ENCODE data around the gene CRYZL1.

DNA sequence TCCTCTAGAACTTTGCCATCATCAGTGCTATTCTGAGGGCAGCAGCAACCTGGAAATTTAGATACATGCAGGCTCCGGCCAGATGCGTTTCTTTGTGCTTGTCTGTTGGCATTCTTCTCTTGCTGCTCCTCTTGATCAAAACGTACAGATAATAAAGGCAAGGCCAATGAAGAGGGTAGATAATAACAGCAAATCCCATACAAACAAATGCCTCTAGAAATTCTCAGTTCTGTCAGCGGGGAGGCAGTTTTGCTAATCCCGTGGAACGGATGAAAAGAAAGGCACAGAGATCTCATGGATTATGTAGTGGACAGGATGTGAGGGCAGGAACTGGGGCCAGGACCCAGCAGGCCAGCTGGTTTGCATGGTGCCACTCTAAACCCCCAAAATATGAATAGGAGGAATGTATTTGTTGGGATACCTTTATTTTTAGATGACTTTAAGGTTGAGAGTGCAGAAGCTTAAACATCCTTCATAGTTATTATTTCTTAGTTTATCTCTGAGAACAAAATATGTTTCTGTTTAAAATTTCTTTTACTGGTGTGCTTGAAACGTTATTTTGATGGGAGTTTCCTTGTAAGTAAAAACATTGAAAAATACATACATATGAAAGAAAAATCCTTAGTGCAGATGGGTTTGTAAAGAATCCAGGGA is 2.2 kb upstream of the CRYZL1 start:
- TF ChIP-seq ZNF8 (CRISPR knock-in tag; IDR thresholded peaks at IDR 0.05) (no peak), PPARA (CRISPR knock-in tag; IDR thresholded peaks at IDR 0.05; ENCODE audit: borderline replicate concordance) (no peak), RARB (CRISPR knock-in tag; IDR thresholded peaks at IDR 0.05) (no peak), BACH2 (CRISPR knock-in tag; IDR thresholded peaks at IDR 0.05; ENCODE audit: borderline replicate concordance) (no peak), ARNTL (CRISPR knock-in tag; IDR thresholded peaks at IDR 0.05; ENCODE audit: borderline replicate concordance, low read depth) (no peak), ZFP3 (CRISPR knock-in tag; IDR thresholded peaks at IDR 0.05) (no peak), TCF4 (CRISPR knock-in tag; IDR thresholded peaks at IDR 0.05; ENCODE audit: borderline replicate concordance) (no peak), GLIS3 (CRISPR knock-in tag; IDR thresholded peaks at IDR 0.05) (no peak)
- TF ChIP-seq, protein P1, sequence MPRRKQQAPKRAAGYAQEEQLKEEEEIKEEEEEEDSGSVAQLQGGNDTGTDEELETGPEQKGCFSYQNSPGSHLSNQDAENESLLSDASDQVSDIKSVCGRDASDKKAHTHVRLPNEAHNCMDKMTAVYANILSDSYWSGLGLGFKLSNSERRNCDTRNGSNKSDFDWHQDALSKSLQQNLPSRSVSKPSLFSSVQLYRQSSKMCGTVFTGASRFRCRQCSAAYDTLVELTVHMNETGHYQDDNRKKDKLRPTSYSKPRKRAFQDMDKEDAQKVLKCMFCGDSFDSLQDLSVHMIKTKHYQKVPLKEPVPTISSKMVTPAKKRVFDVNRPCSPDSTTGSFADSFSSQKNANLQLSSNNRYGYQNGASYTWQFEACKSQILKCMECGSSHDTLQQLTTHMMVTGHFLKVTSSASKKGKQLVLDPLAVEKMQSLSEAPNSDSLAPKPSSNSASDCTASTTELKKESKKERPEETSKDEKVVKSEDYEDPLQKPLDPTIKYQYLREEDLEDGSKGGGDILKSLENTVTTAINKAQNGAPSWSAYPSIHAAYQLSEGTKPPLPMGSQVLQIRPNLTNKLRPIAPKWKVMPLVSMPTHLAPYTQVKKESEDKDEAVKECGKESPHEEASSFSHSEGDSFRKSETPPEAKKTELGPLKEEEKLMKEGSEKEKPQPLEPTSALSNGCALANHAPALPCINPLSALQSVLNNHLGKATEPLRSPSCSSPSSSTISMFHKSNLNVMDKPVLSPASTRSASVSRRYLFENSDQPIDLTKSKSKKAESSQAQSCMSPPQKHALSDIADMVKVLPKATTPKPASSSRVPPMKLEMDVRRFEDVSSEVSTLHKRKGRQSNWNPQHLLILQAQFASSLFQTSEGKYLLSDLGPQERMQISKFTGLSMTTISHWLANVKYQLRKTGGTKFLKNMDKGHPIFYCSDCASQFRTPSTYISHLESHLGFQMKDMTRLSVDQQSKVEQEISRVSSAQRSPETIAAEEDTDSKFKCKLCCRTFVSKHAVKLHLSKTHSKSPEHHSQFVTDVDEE (CRISPR knock-in tag; IDR thresholded peaks at IDR 0.05), result no peak
- TF ChIP-seq, protein P2, sequence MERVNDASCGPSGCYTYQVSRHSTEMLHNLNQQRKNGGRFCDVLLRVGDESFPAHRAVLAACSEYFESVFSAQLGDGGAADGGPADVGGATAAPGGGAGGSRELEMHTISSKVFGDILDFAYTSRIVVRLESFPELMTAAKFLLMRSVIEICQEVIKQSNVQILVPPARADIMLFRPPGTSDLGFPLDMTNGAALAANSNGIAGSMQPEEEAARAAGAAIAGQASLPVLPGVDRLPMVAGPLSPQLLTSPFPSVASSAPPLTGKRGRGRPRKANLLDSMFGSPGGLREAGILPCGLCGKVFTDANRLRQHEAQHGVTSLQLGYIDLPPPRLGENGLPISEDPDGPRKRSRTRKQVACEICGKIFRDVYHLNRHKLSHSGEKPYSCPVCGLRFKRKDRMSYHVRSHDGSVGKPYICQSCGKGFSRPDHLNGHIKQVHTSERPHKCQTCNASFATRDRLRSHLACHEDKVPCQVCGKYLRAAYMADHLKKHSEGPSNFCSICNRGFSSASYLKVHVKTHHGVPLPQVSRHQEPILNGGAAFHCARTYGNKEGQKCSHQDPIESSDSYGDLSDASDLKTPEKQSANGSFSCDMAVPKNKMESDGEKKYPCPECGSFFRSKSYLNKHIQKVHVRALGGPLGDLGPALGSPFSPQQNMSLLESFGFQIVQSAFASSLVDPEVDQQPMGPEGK (CRISPR knock-in tag; IDR thresholded peaks at IDR 0.05; ENCODE audit: borderline replicate concordance), result no peak
- TF ChIP-seq, protein P3, sequence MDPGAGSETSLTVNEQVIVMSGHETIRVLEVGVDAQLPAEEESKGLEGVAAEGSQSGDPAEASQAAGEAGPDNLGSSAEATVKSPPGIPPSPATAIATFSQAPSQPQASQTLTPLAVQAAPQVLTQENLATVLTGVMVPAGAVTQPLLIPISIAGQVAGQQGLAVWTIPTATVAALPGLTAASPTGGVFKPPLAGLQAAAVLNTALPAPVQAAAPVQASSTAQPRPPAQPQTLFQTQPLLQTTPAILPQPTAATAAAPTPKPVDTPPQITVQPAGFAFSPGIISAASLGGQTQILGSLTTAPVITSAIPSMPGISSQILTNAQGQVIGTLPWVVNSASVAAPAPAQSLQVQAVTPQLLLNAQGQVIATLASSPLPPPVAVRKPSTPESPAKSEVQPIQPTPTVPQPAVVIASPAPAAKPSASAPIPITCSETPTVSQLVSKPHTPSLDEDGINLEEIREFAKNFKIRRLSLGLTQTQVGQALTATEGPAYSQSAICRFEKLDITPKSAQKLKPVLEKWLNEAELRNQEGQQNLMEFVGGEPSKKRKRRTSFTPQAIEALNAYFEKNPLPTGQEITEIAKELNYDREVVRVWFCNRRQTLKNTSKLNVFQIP (CRISPR knock-in tag; IDR thresholded peaks at IDR 0.05; ENCODE audit: borderline replicate concordance, low read depth), result no peak
